ENCODE data around the gene ALDH1L1. TPM values are rescaled to one million over a fixed set of nuclear protein-coding genes. Genes with fewer than 3 reads are reported as not detected.

Gene ALDH1L1
- total RNA-seq, 2 experiments from 2014 or later, result not detected

- Mint-ChIP-seq H3K27me3 (no peaks in the 10 kb centered on the region), H3K4me3 (no peak overlapping the region), H3K27ac (no peak overlapping the region), H3K9me3 (no peaks in the 10 kb centered on the region), H3K36me3 (no peaks in the 10 kb centered on the region), H3K4me1 (no peaks in the 10 kb centered on the region)
- no peak for DNase-seq
Observed at GRCh38 chr3:126152901-126153694, 27.3 kb downstream of the ALDH1L1 start.

GRCh38 chr3:126152458-126152857, 27.9 kb downstream of the ALDH1L1 start:
- Mint-ChIP-seq H3K27me3 (no peaks in the 10 kb centered on the region), H3K4me1 (no peaks in the 10 kb centered on the region), H3K27ac (no peak overlapping the region), H3K4me3 (no peak overlapping the region), H3K9me3 (no peaks in the 10 kb centered on the region), H3K36me3 (no peaks in the 10 kb centered on the region)
- DNase-seq, result no peak

GRCh38 chr3:126151562-126152302, 28.7 kb downstream of the ALDH1L1 start:
- H3K36me3 Mint-ChIP-seq, result no peaks in the 10 kb centered on the region
- no peaks in the 10 kb centered on the region for H3K9me3 Mint-ChIP-seq
- H3K27me3 Mint-ChIP-seq, result no peaks in the 10 kb centered on the region
- no peak overlapping the region for H3K4me3 Mint-ChIP-seq
- no peaks in the 10 kb centered on the region for H3K4me1 Mint-ChIP-seq
- DNase-seq, result no peak
- H3K27ac Mint-ChIP-seq, result no peak overlapping the region

- no peak for DNase-seq
- H3K36me3 Mint-ChIP-seq, result no peaks in the 10 kb centered on the region
- H3K4me1 Mint-ChIP-seq, result no peaks in the 10 kb centered on the region
- no peaks in the 10 kb centered on the region for H3K9me3 Mint-ChIP-seq
- no peak overlapping the region for H3K27ac Mint-ChIP-seq
- no peaks in the 10 kb centered on the region for H3K27me3 Mint-ChIP-seq
- H3K4me3 Mint-ChIP-seq, result no peak overlapping the region
Observed at GRCh38 chr3:126149960-126150515, 30.3 kb downstream of the ALDH1L1 start.

- Mint-ChIP-seq H3K27me3 (no peaks in the 10 kb centered on the region), H3K4me1 (no peaks in the 10 kb centered on the region), H3K4me3 (no peak overlapping the region), H3K9me3 (no peaks in the 10 kb centered on the region), H3K36me3 (no peaks in the 10 kb centered on the region), H3K27ac (no peak overlapping the region)
- no peak for DNase-seq
Observed at GRCh38 chr3:126149256-126149902, 31.0 kb downstream of the ALDH1L1 start.

GRCh38 chr3:126147932-126148683, 32.3 kb downstream of the ALDH1L1 start:
- DNase-seq, result no peak
- Mint-ChIP-seq H3K4me1 (no peaks in the 10 kb centered on the region), H3K36me3 (no peaks in the 10 kb centered on the region), H3K27ac (no peak overlapping the region), H3K9me3 (no peaks in the 10 kb centered on the region), H3K27me3 (no peaks in the 10 kb centered on the region), H3K4me3 (no peak overlapping the region)

- Mint-ChIP-seq H3K9me3 (no peaks in the 10 kb centered on the region), H3K36me3 (no peaks in the 10 kb centered on the region), H3K27me3 (no peaks in the 10 kb centered on the region), H3K4me3 (no peak overlapping the region), H3K4me1 (no peaks in the 10 kb centered on the region), H3K27ac (no peak overlapping the region)
- DNase-seq, result no peak
Observed at GRCh38 chr3:126147147-126147931, 33.0 kb downstream of the ALDH1L1 start.

GRCh38 chr3:126146525-126147146, 33.8 kb downstream of the ALDH1L1 start:
- no peaks in the 10 kb centered on the region for H3K36me3 Mint-ChIP-seq
- H3K27ac Mint-ChIP-seq, result no peak overlapping the region
- no peak for DNase-seq
- H3K9me3 Mint-ChIP-seq, result no peaks in the 10 kb centered on the region
- no peaks in the 10 kb centered on the region for H3K27me3 Mint-ChIP-seq
- no peak overlapping the region for H3K4me3 Mint-ChIP-seq
- H3K4me1 Mint-ChIP-seq, result no peaks in the 10 kb centered on the region

GRCh38 chr3:126146034-126146433, 34.4 kb downstream of the ALDH1L1 start:
- no peak for DNase-seq
- Mint-ChIP-seq H3K4me1 (no peaks in the 10 kb centered on the region), H3K27me3 (no peaks in the 10 kb centered on the region), H3K4me3 (no peak overlapping the region), H3K27ac (no peak overlapping the region), H3K9me3 (no peaks in the 10 kb centered on the region), H3K36me3 (no peaks in the 10 kb centered on the region)

GRCh38 chr3:126142652-126143051, 37.7 kb downstream of the ALDH1L1 start:
- H3K27me3 Mint-ChIP-seq, result peaks cover 7% of the 10 kb centered on the region
- no peak for DNase-seq
- H3K9me3 Mint-ChIP-seq, result no peaks in the 10 kb centered on the region
- H3K36me3 Mint-ChIP-seq, result no peaks in the 10 kb centered on the region
- H3K4me1 Mint-ChIP-seq, result no peaks in the 10 kb centered on the region
- no peak overlapping the region for H3K4me3 Mint-ChIP-seq
- H3K27ac Mint-ChIP-seq, result no peak overlapping the region

GRCh38 chr3:126137490-126138130, 42.8 kb downstream of the ALDH1L1 start:
- no peaks in the 10 kb centered on the region for H3K9me3 Mint-ChIP-seq
- no peaks in the 10 kb centered on the region for H3K4me1 Mint-ChIP-seq
- peaks cover 11% of the 10 kb centered on the region for H3K27me3 Mint-ChIP-seq
- H3K36me3 Mint-ChIP-seq, result no peaks in the 10 kb centered on the region
- H3K27ac Mint-ChIP-seq, result no peak overlapping the region
- no peak overlapping the region for H3K4me3 Mint-ChIP-seq
- no peak for DNase-seq

- peaks cover 11% of the 10 kb centered on the region for H3K27me3 Mint-ChIP-seq
- no peaks in the 10 kb centered on the region for H3K36me3 Mint-ChIP-seq
- H3K27ac Mint-ChIP-seq, result no peak overlapping the region
Observed at GRCh38 chr3:126136428-126137220, 43.8 kb downstream of the ALDH1L1 start.

More at GRCh38 chr3:126136428-126137220, 43.8 kb downstream of the ALDH1L1 start:
- Mint-ChIP-seq H3K9me3 (no peaks in the 10 kb centered on the region), H3K4me1 (no peaks in the 10 kb centered on the region), H3K4me3 (no peak overlapping the region)
- DNase-seq, result no peak
